Tibial nerve (tissue), 4 donors: Measurements from ENCODE around the gene KRTAP4-7.
"Not testable (repeated sequence)": the region's sequence is repeated elsewhere in the genome, so short reads cannot be mapped to it uniquely, and the experiment has no call there.

Experiments
- CTCF ChIP-seq, 5 experiments: fragments of 200-600 bp in 3 of 5; fragments of 450-650 bp in 2 of 5; sonication (generic) in 3 of 5; IDR thresholded peaks; one replicate each; pipeline ENCODE4 v1.5.1; 2016 to 2019; ENCODE audit warnings: antibody characterized with exemption in 5 of 5, mild to moderate bottlenecking in 3 of 5, moderate library complexity in 2 of 5
- EP300 ChIP-seq, 2 donors: sonication (generic); formaldehyde crosslinking; IDR thresholded peaks; one replicate each; pipeline ENCODE4 v1.6.1; 2017; ENCODE audit warnings: antibody characterized with exemption in 2 of 2, mild to moderate bottlenecking in 1 of 2
- POLR2A ChIP-seq, 2 donors: fragments of 450-650 bp; IDR thresholded peaks; one replicate each; pipeline ENCODE4 v1.6.1; 2017; ENCODE audit warnings: antibody characterized with exemption in 2 of 2, mild to moderate bottlenecking in 2 of 2, moderate library complexity in 2 of 2

- TF ChIP-seq CTCF, POLR2A, EP300 (IDR thresholded peaks at IDR 0.05): not testable (repeated sequence)
Measured at GRCh38 chr17:41108728-41109386, 24.9 kb downstream of the KRTAP4-7 start.
